ENCODE data around the gene SAPCD2.

- TF ChIP-seq GATA3 (IDR thresholded peaks at IDR 0.05; ENCODE audit: low read depth, low read length) (no peak), GATA2 (IDR thresholded peaks at IDR 0.05; ENCODE audit: low read depth, low read length) (no peak)
Measured at GRCh38 chr9:137028263-137029057, 41.9 kb downstream of the SAPCD2 start.
